Measurements from ENCODE around the gene CHD8.

DNA sequence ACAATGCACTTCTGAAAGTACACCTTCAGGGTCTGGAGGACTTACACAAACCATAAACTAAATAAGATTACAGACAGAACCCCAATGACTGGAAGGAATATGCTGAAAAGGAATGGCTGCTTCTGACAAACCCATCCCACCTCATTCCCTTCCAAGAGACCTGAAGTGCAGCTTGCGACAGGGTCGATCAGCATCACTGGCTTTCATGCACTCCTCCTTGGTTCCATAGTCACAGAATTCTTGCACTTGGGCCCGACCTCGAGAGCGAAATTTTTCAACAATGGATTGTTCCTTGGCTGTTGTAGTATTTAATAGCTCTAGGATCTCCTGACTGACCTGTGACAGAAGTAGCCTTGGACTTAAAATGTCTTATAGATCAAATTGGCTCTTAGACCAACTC lies 45.6 kb upstream of the CHD8 start:
- TF ChIP-seq SKI (IDR thresholded peaks at IDR 0.05; ENCODE audit: partially characterized antibody) (no peak), MTF1 (CRISPR knock-in tag; IDR thresholded peaks at IDR 0.05) (no peak), ZSCAN22 (CRISPR knock-in tag; IDR thresholded peaks at IDR 0.05) (no peak), CHD2 (IDR thresholded peaks at IDR 0.05; ENCODE audit: low read depth, low read length) (no peak), REST (IDR thresholded peaks at IDR 0.05; ENCODE audit: borderline replicate concordance in 1 of 2, low read depth in 1 of 2, low read length in 2 of 2) (no peak), HNRNPH1 (optimal IDR thresholded peaks at IDR 0.05; ENCODE audit: low read depth, low read length) (no peak), POLR2A (IDR thresholded peaks at IDR 0.05; ENCODE audit: insufficient read depth in 1 of 2, low read depth in 2 of 2, low read length in 2 of 2) (no peak), IKZF1 (IDR thresholded peaks at IDR 0.05) (no peak)
- TF ChIP-seq, protein P1, sequence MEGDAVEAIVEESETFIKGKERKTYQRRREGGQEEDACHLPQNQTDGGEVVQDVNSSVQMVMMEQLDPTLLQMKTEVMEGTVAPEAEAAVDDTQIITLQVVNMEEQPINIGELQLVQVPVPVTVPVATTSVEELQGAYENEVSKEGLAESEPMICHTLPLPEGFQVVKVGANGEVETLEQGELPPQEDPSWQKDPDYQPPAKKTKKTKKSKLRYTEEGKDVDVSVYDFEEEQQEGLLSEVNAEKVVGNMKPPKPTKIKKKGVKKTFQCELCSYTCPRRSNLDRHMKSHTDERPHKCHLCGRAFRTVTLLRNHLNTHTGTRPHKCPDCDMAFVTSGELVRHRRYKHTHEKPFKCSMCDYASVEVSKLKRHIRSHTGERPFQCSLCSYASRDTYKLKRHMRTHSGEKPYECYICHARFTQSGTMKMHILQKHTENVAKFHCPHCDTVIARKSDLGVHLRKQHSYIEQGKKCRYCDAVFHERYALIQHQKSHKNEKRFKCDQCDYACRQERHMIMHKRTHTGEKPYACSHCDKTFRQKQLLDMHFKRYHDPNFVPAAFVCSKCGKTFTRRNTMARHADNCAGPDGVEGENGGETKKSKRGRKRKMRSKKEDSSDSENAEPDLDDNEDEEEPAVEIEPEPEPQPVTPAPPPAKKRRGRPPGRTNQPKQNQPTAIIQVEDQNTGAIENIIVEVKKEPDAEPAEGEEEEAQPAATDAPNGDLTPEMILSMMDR (CRISPR knock-in tag; IDR thresholded peaks at IDR 0.05): no peak
